GM12864 (cell line): ENCODE data around the gene IKZF3.
"Not testable (repeated sequence)": the region's sequence is repeated elsewhere in the genome, so short reads cannot be mapped to it uniquely, and the experiment has no call there.

ENCODE experiments used
- DNase-seq: peaks from one replicate; pipeline ENCODE4 v3.0.0-alpha.2; 2011; ENCODE audit warnings: low read depth
- H3K4me3 ChIP-seq: 2 replicates; pipeline ENCODE4 v1.5.1; 2011; ENCODE audit warnings: mild to moderate bottlenecking, low read depth, low read length, control low read depth
- CTCF ChIP-seq: IDR thresholded peaks from 2 replicates; pipeline ENCODE4 v1.5.1; 2011; ENCODE audit warnings: low read depth, mild to moderate bottlenecking, moderate library complexity, low read length, control low read depth, inconsistent platforms; ENCODE audit errors: missing control alignments

Gene IKZF3

GRCh38 chr17:39730095-39730921 lies 133.8 kb downstream of the IKZF3 start, which contains the start of gene MIEN1:
Gene MIEN1, minus strand, starts transcription at chr17:39730532. Its CDS starts 37 bp downstream, at chr17:39730495.
- H3K4me3 ChIP-seq: peak within 1 kb of the TSS; percentile 93
- TF ChIP-seq CTCF: peak; percentile 80
- peak; percentile 37 for DNase-seq

GRCh38 chr17:39729280-39729851 lies 134.7 kb downstream of the IKZF3 start:
- DNase-seq: no peak
- H3K4me3 ChIP-seq: peak overlapping the region; percentile 93
- no peak for TF ChIP-seq CTCF

- H3K4me3 ChIP-seq: no peak overlapping the region
- no peak for TF ChIP-seq CTCF
- no peak for DNase-seq
These were observed 136.6 kb downstream of the IKZF3 start for GRCh38 chr17:39727556-39727955.

- no peak overlapping the region for H3K4me3 ChIP-seq
- no peak for DNase-seq
- no peak for TF ChIP-seq CTCF
These were observed 137.5 kb downstream of the IKZF3 start for GRCh38 chr17:39726617-39727016.

- DNase-seq, H3K4me3 ChIP-seq: not testable (repeated sequence)
These were observed 138.2 kb downstream of the IKZF3 start for GRCh38 chr17:39725923-39726322.

- DNase-seq: no peak
- H3K4me3 ChIP-seq: no peak overlapping the region
- no peak for TF ChIP-seq CTCF
These were observed 139.4 kb downstream of the IKZF3 start for GRCh38 chr17:39724731-39725130.

- no peak overlapping the region for H3K4me3 ChIP-seq
- TF ChIP-seq CTCF: no peak
- DNase-seq: no peak
These were observed 140.9 kb downstream of the IKZF3 start for GRCh38 chr17:39722965-39723848.
